NT2/D1 (cell line): Measurements from ENCODE around the gene CPA1.

Source experiments
- SUZ12 ChIP-seq: IDR thresholded peaks from 2 replicates; pipeline ENCODE4 v1.6.1; 2011; ENCODE audit not compliant: insufficient read length, insufficient read depth; ENCODE audit errors: extremely low read depth
- YY1 ChIP-seq: IDR thresholded peaks from 2 replicates; pipeline ENCODE4 v1.6.1; 2011; ENCODE audit not compliant: insufficient read length, insufficient read depth
- ZNF274 ChIP-seq: IDR thresholded peaks from 2 replicates; pipeline ENCODE4 v1.6.1; 2011; ENCODE audit warnings: mild to moderate bottlenecking, low read depth, low read length

DNA sequence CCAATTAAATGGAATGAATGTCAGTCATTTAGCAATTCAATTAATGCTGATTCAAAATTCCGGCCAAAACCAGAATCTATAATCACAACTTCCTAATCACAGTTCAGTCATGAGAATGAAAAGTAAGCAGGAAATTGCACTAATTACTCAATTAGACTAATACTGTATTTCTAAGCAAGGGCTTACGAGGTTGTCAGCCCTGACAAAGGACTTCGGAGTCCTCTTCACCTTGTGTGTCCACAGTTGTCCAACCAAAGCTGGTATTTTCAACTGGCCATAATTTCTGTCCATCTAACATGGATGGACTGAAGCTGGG lies 17.4 kb downstream of the CPA1 start:
- no peak for TF ChIP-seq ZNF274
- TF ChIP-seq YY1, result no peak
- TF ChIP-seq SUZ12, result no peak
